HG02884 (cell line): ENCODE data around the gene FLT3LG.
"Not testable (repeated sequence)": the region's sequence is repeated elsewhere in the genome, so short reads cannot be mapped to it uniquely, and the experiment has no call there.

Source experiments
- ATAC-seq: cut with Tn5 transposase; IDR thresholded peaks from one replicate; pipeline ENCODE4 v1.9.1; 2021; ENCODE audit warnings: mild to moderate bottlenecking, moderate library complexity; ENCODE audit not compliant: unreplicated experiment

FLT3LG gene

DNA sequence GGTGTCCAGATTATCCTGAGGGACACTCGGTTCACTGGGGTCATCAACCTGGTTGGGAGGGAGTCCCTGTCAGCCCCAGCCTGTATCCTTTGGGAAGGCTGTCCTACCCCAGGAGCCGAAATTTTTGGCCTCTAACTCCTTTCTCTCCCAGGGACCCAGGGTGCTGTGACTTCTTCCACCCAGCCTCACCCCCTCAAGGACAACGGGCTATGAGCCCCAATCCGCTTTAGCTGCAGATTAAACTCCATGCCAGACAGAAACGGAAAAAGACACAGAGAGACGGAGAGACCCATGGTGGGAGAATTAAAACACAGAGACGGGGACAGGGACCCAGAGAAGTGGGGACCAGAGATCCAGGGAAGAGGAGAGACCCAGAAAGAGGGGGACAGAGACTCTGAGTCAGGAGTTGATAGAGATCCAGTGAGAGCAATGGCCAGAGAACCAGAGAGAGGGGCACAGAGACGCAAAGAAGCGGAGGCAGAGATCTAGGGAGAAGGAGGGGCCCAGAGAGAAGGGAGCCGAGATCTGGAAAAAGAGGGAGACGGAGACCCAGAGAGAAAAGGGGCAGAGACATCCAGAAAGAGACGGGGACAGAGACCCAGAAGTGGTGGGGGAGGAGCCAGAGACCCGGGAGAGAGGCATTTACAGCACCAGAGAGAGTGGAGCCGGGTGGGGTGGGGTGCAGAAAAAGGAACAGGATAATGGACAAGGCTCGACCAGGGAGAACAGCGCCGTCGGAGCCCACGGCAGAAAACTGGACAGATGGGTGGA is 33.4 kb upstream of the FLT3LG start:
- ATAC-seq, result no peak

DNA sequence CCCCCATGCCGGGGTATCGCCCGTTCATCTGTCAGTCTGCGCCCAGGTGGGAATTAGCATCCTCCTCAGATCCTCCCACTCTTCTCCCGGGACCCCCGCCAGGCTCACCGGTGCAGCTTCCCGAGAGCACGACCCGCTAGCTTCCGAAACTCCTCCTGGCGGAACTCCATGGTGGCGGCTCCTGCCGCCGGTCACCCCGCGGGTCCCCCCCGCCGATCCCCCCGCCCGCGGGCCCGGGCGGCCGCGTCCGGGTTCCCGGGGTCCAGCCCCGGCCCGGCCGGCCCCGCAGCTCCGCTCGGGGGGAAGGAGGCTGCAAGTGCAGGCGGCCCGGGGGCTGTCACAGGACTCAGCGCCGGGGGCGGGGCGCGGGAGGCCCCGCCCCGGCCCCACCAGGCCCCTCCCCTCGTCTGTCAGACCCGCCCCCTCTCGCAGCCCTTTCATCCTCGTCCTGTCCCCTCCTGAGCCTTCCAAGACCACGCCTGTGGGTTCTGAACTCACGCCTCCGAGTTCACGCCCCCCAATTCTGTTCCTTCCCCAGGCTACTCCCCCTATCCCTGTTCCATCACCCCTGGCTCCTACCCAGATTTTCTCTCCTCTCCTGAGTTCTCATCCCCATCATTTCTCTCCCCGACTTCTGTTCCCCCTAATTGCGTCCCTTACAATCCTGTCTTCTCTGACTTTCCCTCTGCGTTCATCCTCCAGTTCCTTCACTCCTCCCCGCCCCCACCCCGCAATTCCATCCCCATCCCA is 32.6 kb upstream of the FLT3LG start, which contains the start of gene SLC17A7:
Gene SLC17A7 (minus strand): TSS at position 318 of the 750 bp plus-strand sequence. CDS start 148 bp downstream, at position 170.
- ATAC-seq, result no peak

DNA sequence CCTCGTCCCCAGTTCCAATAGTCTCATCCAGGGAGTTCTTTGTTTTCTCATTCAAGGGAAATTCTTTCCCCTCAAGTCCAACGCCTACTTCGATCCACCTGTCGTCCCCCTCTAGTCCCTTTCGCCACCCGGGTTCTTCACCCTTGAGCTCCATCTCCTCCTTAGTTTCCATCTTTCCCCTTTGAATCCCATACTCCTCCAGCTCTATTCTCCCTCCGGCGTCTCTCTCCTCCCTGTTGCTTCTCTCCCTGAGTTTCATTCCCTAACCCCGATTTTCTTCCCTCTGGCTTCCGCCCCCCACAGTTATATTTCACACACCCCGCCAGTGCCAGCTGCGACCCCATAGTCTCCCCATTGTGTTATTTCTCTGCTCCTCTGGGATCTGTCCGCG is 32.1 kb upstream of the FLT3LG start:
- ATAC-seq, result no peak

DNA sequence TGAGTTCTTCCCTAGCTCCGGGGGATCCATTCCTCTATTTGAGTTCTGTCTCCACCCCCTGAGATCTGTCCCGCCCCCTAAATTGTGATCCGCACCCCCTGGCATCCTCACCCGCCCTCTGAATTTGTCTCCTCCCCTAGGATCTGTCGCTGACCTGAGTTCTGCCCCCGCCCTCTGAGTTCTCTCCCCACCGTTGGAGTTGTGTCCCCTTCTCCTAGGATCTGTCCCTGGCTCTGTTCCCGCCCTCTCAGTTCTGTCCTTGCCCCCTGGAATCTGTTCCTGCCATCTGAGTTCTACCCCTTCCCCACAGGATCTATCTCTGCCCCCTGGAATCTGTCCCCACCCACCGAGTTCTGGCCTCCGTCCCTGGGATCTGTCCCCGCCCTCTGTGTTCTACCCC is 31.7 kb upstream of the FLT3LG start:
- ATAC-seq, result no peak

DNA sequence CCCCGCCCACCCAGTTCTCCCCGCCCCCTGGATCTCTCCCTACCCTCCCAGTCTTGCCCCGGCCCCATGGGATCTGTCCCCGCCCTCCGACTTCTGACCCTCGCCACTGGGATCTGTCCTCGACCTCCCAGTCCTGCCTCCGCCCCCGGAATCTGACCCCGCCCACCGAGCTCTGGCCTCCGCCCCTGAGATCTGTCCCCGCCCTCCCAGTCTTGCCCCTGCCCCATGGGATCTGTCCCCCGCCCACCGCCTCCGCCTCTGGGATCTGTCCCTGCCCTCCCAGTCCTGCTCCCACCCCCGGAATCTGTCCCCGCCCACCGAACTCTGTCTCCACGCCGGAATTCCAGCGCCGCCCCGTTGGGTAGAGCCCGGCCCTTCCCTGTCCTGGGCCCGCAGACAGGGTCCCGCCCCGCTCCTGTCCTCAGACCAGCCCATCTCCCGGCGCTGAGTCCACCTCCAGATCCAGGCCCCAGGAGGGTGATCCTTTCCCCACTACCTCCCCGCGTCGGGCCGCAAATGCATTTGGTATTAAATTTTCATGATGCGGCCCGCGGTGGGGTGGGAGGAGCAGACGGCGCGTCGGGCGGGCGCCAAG is 31.1 kb upstream of the FLT3LG start:
- ATAC-seq, result peak; percentile 6

DNA sequence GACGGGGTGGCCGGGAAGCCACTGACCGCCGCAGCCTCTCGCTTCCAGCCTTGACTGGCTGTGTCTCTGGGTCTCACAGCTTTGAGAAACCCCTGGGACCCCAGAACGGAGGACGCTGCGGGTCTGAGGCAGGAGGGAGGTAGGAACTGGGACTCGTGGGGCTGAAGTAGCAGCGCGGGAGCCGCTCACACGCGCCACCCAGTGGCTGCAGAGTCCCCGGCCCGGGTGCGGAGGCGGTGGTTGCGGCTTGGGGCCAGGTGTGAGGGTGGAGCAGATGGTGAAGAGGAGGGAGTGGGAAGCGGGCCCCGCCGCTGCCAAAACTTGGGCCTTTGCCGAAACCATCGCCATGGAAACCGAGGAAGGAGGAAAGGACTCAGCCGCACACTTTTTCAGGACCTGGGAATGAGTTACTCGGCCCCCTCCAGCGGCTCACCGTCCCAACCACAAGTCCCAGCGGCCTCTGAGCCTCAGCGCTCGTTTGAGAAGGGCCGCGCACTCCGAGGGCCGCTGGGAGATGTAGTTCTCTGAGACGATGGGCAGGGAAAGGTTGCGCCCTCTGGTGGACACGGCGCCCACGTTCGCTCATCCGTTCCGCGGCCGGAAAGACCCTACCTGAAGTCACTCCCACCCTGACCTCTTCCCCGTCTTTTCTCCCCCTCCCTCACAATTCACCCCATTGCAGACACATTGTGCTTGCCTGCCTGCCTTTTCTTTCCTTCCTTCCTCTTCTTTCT is 30.5 kb upstream of the FLT3LG start:
- peak; percentile 71 for ATAC-seq

DNA sequence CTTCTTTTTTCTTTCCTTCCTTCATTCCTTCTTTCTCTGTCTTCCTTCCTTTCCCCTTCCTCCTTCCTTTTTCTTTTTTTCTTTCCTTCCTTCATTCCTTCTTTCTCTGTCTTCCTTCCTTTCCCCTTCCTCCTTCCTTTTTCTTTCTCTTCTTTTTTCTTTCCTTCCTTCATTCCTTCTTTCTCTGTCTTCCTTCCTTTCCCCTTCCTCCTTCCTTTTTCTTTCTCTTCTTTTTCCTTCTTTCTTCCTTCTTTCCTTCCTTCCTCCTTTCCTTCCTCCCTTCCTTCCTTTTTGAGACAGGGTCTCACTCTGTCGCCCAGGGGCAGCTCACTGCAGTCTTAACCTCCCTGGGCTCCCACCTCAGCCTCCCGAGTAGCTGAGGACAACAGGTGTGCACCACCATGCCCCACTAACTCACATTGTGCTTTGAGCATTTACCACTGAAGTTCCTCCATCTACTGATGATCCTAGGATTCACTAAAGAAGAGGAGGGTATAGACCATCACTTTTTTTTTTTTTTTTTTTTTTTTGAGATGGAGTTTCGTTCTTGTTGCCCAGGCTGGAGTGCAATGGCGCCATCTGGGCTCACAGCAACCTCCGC is 29.8 kb upstream of the FLT3LG start:
- not testable (repeated sequence) for ATAC-seq

DNA sequence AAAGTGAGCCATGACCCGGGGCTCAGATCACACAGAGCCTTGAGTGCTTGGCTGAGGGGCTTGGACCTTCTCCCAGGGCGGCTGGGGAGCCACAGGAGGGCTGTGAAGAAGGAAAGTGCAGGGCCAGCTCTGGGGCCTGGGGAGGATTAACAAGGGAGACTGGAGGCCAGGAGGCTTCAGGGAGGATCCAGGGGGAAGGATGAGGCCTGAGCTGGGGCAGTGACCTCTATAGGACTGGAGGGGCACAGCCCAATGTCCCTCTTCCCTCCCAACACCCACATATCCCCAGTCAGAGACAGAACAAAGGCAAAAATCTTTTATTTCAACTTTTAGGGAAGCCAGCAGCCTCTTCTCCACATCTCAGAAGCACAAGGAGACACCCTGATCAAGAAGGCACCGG is 28.0 kb upstream of the FLT3LG start:
- ATAC-seq, result no peak

DNA sequence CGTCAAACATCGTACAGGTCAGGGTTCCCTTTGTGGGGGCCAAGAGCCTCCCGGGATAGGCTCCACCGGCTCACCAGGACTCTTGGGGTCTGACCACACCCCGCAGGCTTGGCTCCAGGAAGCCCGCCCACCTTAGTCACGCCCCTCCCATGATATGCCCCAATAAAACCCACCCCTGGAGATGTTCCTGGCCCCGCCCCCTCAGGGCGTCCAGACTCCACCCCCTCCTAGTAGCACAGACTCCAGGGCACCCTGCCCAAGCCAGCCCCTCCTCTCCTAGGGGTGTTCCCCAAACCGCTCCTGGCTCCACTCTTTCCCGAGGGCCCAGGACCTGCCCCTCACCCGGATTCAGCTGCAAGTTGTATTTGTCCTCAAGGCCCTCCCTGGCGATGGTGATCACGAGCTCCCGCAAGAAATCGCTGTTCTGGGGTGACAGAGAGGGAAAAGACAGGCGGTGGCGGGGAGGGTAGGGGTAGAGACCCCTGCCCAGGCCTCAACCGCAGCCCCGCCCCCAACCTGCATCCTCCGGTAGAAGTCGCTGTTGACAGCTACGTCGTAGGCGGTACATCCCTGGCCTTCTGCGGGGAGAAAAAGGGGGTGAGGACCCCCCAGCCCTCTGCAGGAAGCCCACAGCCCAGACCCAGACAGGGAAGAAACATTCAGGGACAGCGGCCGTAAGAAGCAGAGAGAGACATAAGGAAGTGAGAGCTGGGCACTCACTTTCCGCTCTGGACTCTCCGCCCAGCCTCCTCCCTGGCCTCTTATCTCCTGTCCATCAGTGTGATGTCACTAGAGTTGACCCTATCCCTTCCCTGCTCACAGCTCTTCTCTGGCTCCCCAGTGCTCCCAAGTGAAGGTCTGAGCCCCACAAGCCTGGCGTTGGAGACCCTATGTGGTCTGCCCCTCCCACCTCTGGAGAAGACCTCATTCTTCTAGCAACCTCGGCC is 26.3 kb upstream of the FLT3LG start:
- ATAC-seq, result no peak

DNA sequence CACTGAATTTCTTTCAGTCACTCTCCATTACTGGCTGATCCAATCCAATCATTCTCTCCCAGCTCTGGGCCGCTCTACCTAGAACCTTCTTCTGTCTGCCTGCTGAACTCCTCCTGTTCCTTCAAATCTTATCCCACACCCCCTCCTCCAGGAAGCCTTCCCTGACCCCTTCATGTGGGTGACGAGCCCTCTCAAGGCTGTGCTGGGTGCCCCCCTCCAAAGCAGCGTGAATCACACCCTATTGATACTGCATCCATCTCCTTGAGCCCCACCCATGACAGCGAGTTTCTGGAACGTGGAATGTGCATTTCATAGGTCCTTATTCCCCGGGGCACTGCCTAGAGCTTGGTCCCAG is 25.6 kb upstream of the FLT3LG start:
- no peak for ATAC-seq

DNA sequence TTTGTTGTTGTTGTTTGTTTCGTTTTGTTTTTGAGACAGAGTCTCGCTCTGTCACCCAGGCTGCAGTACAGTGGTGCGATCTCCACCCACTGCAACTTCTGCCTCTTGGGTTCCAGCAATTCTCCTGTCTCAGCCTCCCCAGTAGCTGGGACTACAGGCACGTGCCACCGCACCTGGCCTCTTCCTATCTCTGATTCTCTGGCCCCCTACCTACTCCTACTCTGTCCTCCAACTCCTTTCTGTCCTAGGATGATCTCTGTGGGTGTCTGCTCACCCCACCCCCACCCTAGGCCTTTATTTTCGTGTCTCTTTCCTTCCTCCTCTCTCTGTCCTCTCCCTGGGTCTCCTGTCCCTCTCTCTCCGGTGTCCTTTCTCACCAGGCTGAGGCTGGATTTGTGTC is 23.6 kb upstream of the FLT3LG start:
- ATAC-seq, result no peak

DNA sequence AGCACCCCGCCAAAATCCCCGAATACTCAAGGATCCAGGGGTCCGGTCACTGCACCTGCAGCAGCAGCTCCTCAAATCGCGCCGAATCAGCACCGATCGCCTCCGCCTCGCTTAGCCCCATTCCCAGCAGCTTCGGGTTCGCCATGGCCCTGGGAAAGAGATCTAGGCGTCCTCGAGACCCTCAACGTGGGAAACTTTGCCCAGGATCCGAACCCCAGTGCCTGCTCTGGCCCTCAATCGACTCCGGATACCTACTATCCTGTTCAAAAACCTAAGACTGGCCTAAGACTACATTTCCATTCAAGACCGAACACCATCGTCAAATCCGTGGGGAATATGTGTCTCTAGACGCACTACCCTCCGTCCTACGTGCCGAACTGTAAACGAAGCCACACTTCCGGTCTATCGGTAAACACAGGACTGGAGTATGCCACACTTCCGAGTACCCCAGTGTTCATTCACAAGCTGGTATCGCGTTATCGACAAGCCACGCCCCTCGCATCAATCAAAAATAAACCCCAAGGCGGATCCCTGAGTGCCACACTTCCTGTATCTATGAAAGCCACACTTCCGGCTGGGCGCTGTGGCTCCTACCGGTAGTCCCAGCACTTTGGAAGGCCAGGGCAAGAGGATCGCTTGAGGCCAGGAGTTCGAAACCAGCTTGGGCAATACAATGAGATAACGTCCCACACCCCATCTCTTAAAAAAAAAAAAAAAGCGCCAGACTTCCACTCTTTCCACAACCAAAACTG is 22.4 kb upstream of the FLT3LG start, which contains the start of gene PIH1D1:
Gene PIH1D1 (minus strand): TSS at position 385 of the 752 bp plus-strand sequence. CDS start 240 bp downstream, at position 145.
- peak; percentile 49 for ATAC-seq

DNA sequence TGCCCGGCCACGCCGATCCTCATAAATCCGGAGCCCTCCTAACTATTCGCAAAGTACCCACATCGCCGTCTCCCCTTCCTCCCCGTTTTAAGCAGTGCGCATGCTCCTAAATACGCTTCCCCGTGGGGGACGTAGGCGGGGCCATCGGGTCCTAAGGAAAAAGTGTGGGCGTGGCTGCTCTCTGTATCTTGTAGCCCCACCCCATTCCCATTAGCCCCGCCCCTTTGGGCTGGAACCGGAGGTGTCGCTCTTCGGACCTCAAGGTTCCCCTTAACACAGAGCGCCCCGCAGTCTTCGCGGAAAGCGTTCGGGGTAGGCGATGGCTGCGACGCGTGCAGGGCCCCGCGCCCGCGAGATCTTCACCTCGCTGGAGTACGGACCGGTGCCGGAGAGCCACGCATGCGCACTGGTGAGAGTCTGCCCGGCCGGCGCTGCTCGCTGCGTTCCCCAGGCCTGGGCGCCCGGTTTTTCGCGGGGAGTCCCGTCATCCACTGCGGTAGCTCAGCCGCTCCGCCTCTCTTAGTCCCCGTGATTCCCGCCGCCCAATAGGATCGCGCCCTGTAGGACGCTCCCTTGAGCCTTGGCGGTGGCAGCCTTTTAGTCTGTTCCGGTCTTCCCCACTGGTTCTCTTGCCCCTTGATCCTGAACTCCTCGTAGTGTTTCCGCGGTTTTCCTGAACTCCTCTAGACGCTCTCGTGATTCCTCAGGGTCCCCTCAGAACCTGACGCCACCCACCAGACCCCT is 20.8 kb upstream of the FLT3LG start, which contains the start of gene ALDH16A1:
Gene ALDH16A1 (plus strand): TSS at position 213 of the 744 bp plus-strand sequence. CDS start 107 bp downstream, at position 320.
- ATAC-seq, result peak; percentile 77

DNA sequence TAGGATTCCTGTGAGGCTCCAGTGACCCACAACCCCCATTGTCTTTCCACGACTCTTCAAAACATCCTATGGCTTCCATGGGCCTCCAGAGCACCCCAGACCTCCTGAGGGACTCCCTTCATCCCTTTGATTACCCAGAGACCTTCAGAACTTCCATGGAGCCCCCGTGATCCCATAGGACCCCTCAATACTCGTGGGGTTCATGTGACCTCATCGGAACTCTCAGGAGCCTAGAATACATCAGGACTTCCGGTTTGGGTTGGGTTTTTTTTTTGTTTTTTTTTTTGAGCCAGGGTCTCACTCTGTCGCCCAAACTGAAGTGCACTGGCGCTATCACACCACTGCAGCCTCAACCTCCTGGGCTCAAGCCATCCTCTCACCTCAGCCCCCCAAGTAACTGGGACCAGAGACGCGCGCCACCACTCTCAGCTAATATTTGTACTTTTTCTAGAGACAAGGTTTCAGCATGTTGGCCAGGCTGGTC is 20.2 kb upstream of the FLT3LG start:
- ATAC-seq, result no peak

DNA sequence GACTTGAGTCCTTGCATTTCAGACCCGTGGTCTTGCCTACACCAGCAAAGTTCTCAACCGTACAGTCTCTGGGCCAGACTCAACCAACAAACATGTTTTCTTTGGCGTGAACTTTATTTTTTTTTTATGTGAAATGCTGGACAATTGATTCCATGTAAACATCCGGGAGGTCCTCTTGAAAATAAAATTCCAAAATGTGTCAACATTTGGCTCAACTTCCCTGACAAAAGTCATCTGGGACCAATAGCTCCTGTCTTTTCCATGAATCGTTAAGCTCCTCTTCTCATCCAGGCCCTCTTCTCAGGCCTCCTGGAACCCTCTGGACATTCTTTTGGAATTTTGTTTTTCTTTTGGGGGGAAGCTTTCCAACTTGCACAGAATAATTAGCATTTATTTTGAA is 18.2 kb upstream of the FLT3LG start:
- no peak for ATAC-seq

DNA sequence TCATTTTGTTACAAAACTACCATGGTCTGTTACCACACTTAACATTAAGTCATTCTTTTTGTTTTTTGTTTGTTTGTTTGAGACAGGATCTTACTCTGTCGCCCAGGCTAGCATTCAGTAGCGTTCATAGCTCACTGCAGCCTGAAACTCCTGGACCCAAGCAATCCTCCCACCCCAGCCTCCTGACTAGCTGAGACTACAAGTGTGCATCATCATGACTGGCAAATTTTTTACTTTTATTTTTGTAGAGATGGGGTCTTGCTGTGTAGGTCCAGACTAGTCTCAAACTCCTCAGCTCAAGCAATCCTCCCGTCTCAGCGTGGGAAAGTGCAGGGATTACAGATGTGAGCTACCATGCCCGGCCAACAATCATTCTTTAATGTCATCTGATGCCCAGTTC is 17.7 kb upstream of the FLT3LG start:
- ATAC-seq, result no peak

DNA sequence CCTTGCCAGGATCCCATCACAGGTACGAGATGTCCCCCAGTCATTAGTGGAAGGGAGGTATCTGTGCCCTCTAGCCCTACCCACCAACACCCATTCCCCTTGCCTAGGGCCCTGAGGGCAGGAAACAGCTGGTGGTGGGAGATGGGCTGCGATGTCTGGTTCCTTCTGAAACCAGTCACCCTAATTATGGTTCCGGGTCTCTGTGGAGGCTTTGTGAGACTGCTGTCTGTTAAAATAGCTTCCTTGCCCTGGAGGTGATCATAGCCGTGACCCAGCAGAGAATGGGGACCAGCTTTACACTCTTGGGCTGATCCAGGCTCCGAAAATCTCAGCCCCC is 15.5 kb upstream of the FLT3LG start:
- ATAC-seq, result no peak

DNA sequence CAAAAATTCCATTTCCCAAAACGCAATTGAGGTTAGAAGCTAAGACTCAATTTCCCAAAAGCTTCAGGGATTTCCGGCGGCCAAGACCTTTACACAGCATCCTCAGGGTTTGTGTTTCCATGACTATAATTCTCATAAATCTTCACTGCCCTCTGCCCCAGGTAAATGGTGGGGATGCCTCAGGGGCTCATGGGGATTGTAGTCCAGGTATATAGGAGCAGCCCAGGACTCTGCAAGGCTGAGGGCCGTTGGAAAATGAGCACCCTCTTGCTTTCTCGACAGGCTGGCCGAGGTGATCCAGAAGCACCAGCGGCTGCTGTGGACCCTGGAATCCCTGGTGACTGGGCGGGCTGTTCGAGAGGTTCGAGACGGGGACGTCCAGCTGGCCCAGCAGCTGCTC is 14.6 kb upstream of the FLT3LG start:
- ATAC-seq, result no peak
